ENCODE measurements around the gene NOC4L. TPM values are rescaled to one million over a fixed set of nuclear protein-coding genes. Genes with fewer than 3 reads are reported as not detected.
"Not testable (repeated sequence)": the region's sequence is repeated elsewhere in the genome, so short reads cannot be mapped to it uniquely, and the experiment has no call there.

Gene NOC4L
- total RNA-seq, 1 experiment from 2014 or later = 29.8 TPM

GRCh38 chr12:132132609-132133430, 11.4 kb upstream of the NOC4L start (continued):
- no peak for TF ChIP-seq POLR2AphosphoS5 (IDR thresholded peaks at IDR 0.05; ENCODE audit: low read depth, low read length)

GRCh38 chr12:132133952-132134652, 10.2 kb upstream of the NOC4L start:
- POLR2A ChIA-PET = no interaction called here
- Histone ChIP-seq H3K27me3 (ENCODE audit: control insufficient read depth, insufficient read depth, low read length) (no peaks in the 10 kb centered on the region), H3K4me3 (ENCODE audit: low read depth in 2 of 2, low read length in 2 of 2) (no peak overlapping the region), H3K27ac (ENCODE audit: low read length) (no peak overlapping the region), H3K36me3 (ENCODE audit: control insufficient read depth, insufficient read depth, low read length) (no peaks in the 10 kb centered on the region), H3K4me1 (ENCODE audit: control insufficient read depth, insufficient read depth, low read length) (peaks cover 5% of the 10 kb centered on the region; the same call in 1 of the 2 replicates), H3K9me3 (ENCODE audit: control insufficient read depth, insufficient read depth, low read depth, low read length) (no peaks in the 10 kb centered on the region)
- CTCF ChIA-PET = no interaction called here
- no TSS peak for BruUV-seq (replicated peaks)
- ATAC-seq (peak; percentile 64), DNase-seq (ENCODE audit: low read depth, low spot score) (no peak)
- intact Hi-C loops (cut with micrococcal nuclease; ENCODE audit: unreplicated experiment) = no loop called here
- no peak for TF ChIP-seq REST (IDR thresholded peaks at IDR 0.05; ENCODE audit: insufficient read depth in 1 of 2, low read depth in 2 of 2, low read length in 1 of 2)
- TF ChIP-seq SIN3A (IDR thresholded peaks at IDR 0.05; ENCODE audit: borderline replicate concordance, insufficient read depth, low read depth, low read length) = no peak
- in situ Hi-C loops (cut with HindIII; ENCODE audit: low pct_unique_long_range_greater_than_20kb, low sequenced_read_pairs) = no loop called here

GRCh38 chr12:132134653-132135183, 9.5 kb upstream of the NOC4L start:
- in situ Hi-C loops (cut with HindIII; ENCODE audit: low pct_unique_long_range_greater_than_20kb, low sequenced_read_pairs); H3K27ac ChIP-seq (ENCODE audit: low read length); H3K36me3 ChIP-seq (ENCODE audit: control insufficient read depth, insufficient read depth, low read length); intact Hi-C loops (cut with micrococcal nuclease; ENCODE audit: unreplicated experiment); H3K4me3 ChIP-seq (ENCODE audit: low read depth in 2 of 2, low read length in 2 of 2); BruUV-seq (replicated peaks); ATAC-seq; DNase-seq (ENCODE audit: low read depth, low spot score); H3K27me3 ChIP-seq (ENCODE audit: control insufficient read depth, insufficient read depth, low read length); H3K4me1 ChIP-seq (ENCODE audit: control insufficient read depth, insufficient read depth, low read length); POLR2A ChIA-PET; CTCF ChIA-PET; H3K9me3 ChIP-seq (ENCODE audit: control insufficient read depth, insufficient read depth, low read depth, low read length): not testable (repeated sequence)

GRCh38 chr12:132136226-132136625, 8.0 kb upstream of the NOC4L start:
- ATAC-seq; BruUV-seq (replicated peaks): not testable (repeated sequence)

More at GRCh38 chr12:132136226-132136625, 8.0 kb upstream of the NOC4L start:
- in situ Hi-C loops (cut with HindIII; ENCODE audit: low pct_unique_long_range_greater_than_20kb, low sequenced_read_pairs); H3K9me3 ChIP-seq (ENCODE audit: control insufficient read depth, insufficient read depth, low read depth, low read length); CTCF ChIA-PET; intact Hi-C loops (cut with micrococcal nuclease; ENCODE audit: unreplicated experiment); H3K27ac ChIP-seq (ENCODE audit: low read length); POLR2A ChIA-PET; H3K4me3 ChIP-seq (ENCODE audit: low read depth in 2 of 2, low read length in 2 of 2); DNase-seq (ENCODE audit: low read depth, low spot score); H3K4me1 ChIP-seq (ENCODE audit: control insufficient read depth, insufficient read depth, low read length); H3K36me3 ChIP-seq (ENCODE audit: control insufficient read depth, insufficient read depth, low read length); H3K27me3 ChIP-seq (ENCODE audit: control insufficient read depth, insufficient read depth, low read length): not testable (repeated sequence)
